GM12878 (cell line): ENCODE data around the gene FANCC. TPM values are rescaled to one million over a fixed set of nuclear protein-coding genes. Genes with fewer than 3 reads are reported as not detected.

ENCODE experiments used
- ATAC-seq: fragments of 200-7000 bp; cut with Tn5 transposase; 3 replicates; pipeline ENCODE4 v1.9.1; 2020; ENCODE audit warnings: mild to moderate bottlenecking, moderate library complexity
- BruUV-seq: library from RNA; stranded (reverse); fragments of 400-500 nt; replicated peaks from 2 replicates; lab custom pipeline; 2021; lab: Mats Ljungman, UMichigan
- CTCF ChIA-PET: fragments of 300-600 bp; sonication (Branson Sonifier 250); formaldehyde crosslinking; extraction: SDS; loops from one replicate; lab custom pipeline; 2021; ENCODE audit warnings: inconsistent platforms; lab: Yijun Ruan, JAX
- POLR2A ChIA-PET: fragments of 350-600 bp; formaldehyde crosslinking; extraction: SDS; loops from one replicate; lab custom pipeline; 2021; ENCODE audit warnings: inconsistent platforms; lab: Charles Lee
- RAD21 ChIA-PET: fragments of 300-600 bp; sonication (Branson Sonifier 250); formaldehyde crosslinking; loops from one replicate; lab custom pipeline; 2023; ENCODE audit warnings: antibody characterized with exemption; ENCODE audit not compliant: unreplicated experiment; lab: Charles Lee
- SMC1A ChIA-PET: fragments of 300-600 bp; sonication (Branson Sonifier 250); formaldehyde crosslinking; loops from one replicate; lab custom pipeline; 2023; ENCODE audit not compliant: unreplicated experiment, uncharacterized antibody; lab: Charles Lee
- DNase-seq: peaks from one replicate; pipeline ENCODE4 v3.0.0-alpha.2; 2011; ENCODE audit warnings: low read depth, low spot score
- FAIRE-seq: peaks from 3 replicates; lab custom pipeline; 2011; peaks lifted over from hg19 to GRCh38; lab: Jason Lieb, UNC
- H2AFZ ChIP-seq: 2 replicates; pipeline ENCODE4 v1.6.0; 2011; ENCODE audit warnings: low read depth, low read length, control low read depth; ENCODE audit not compliant: control insufficient read depth
- H3K27ac ChIP-seq: 2 replicates; pipeline ENCODE4 v1.5.1; 2011; ENCODE audit warnings: control low read depth; ENCODE audit not compliant: control insufficient read depth, insufficient read depth
- H3K27me3 ChIP-seq, 2 experiments: replicated peaks in 1 of 2; 2 replicates each; pipeline versions ENCODE4 v1.6.0 to v1.6.1; 2011; ENCODE audit warnings: low read length in 1 of 2; ENCODE audit not compliant: control insufficient read depth in 2 of 2, insufficient read depth in 2 of 2
- H3K36me3 ChIP-seq, 2 experiments: 2 replicates each; pipeline ENCODE4 v1.5.1; 2011; ENCODE audit warnings: low read length in 1 of 2; ENCODE audit not compliant: control insufficient read depth in 2 of 2, insufficient read depth in 2 of 2
- H3K4me1 ChIP-seq: 2 replicates; pipeline ENCODE4 v1.6.1; 2011; ENCODE audit warnings: mild to moderate bottlenecking, low read length, moderate library complexity, mixed read lengths; ENCODE audit not compliant: control insufficient read depth, insufficient read depth
- H3K4me2 ChIP-seq: 2 replicates; pipeline ENCODE4 v1.6.0; 2011; ENCODE audit warnings: control low read depth; ENCODE audit not compliant: control insufficient read depth, insufficient read depth
- H3K4me3 ChIP-seq: fragments of 200-600 bp; sonication (generic); 2 replicates; pipeline ENCODE4 v1.5.1; 2016
- H3K79me2 ChIP-seq: 2 replicates; pipeline ENCODE4 v1.6.0; 2011; ENCODE audit warnings: low read length; ENCODE audit not compliant: control insufficient read depth, insufficient read depth
- H3K9ac ChIP-seq: 2 replicates; pipeline ENCODE4 v1.8.0; 2011; ENCODE audit warnings: low read length, control low read depth, mixed read lengths; ENCODE audit not compliant: control insufficient read depth, insufficient read depth
- H3K9me3 ChIP-seq: replicated peaks from 3 replicates; pipeline ENCODE4 v1.5.1; 2011; ENCODE audit warnings: mild to moderate bottlenecking, low read length; ENCODE audit not compliant: control insufficient read depth, insufficient read depth
- H4K20me1 ChIP-seq: 2 replicates; pipeline ENCODE4 v1.6.0; 2011; ENCODE audit not compliant: control insufficient read depth, insufficient read depth
- ASH2L ChIP-seq: fragments of 300-600, 200-600 bp; sonication (generic); IDR thresholded peaks from 2 replicates; pipeline ENCODE4 v1.6.1; 2017; ENCODE audit warnings: low read depth, mild to moderate bottlenecking, borderline replicate concordance
- ATF7 ChIP-seq: fragments of 450-650 bp; IDR thresholded peaks from 2 replicates; pipeline ENCODE4 v1.6.1; 2016; ENCODE audit warnings: low read depth, mild to moderate bottlenecking
- BRCA1 ChIP-seq: IDR thresholded peaks from 2 replicates; pipeline ENCODE4 v1.6.1; 2011; ENCODE audit warnings: low read depth, low read length, improper control_type of control experiment
- CHD1 ChIP-seq: IDR thresholded peaks from 2 replicates; pipeline ENCODE4 v1.6.1; 2012; ENCODE audit warnings: low read depth, low read length, improper control_type of control experiment
- GABPA ChIP-seq: IDR thresholded peaks from 2 replicates; pipeline ENCODE4 v1.6.1; 2014; ENCODE audit warnings: antibody characterized with exemption, low read depth, mild to moderate bottlenecking, inconsistent platforms
- HDAC2 ChIP-seq: fragments of 200-600 bp; sonication (generic); IDR thresholded peaks from 2 replicates; pipeline ENCODE4 v1.6.1; 2017
- MXI1 ChIP-seq: fragments of 150-350 bp; IDR thresholded peaks from 2 replicates; pipeline ENCODE4 v1.6.1; 2011; ENCODE audit warnings: low read depth, mild to moderate bottlenecking, inconsistent platforms, low read length, improper control_type of control experiment
- NFYA ChIP-seq: IDR thresholded peaks from 2 replicates; pipeline ENCODE4 v1.6.1; 2011; ENCODE audit warnings: low read depth, mild to moderate bottlenecking, low read length, improper control_type of control experiment, borderline replicate concordance
- PAX8 ChIP-seq: fragments of 450-650 bp; IDR thresholded peaks from 2 replicates; pipeline ENCODE4 v1.6.1; 2017; ENCODE audit warnings: mild to moderate bottlenecking, moderate library complexity
- POU2F2 ChIP-seq: IDR thresholded peaks from 3 replicates; pipeline ENCODE4 v1.6.1; 2011; ENCODE audit warnings: low read depth, mild to moderate bottlenecking, low read length, borderline replicate concordance
- RB1 ChIP-seq: fragments of 450-650 bp; formaldehyde crosslinking; IDR thresholded peaks from 2 replicates; pipeline ENCODE4 v1.6.1; 2017; ENCODE audit warnings: mild to moderate bottlenecking, borderline replicate concordance
- SMAD1 ChIP-seq: fragments of 450-650 bp; IDR thresholded peaks from 2 replicates; pipeline ENCODE4 v1.6.1; 2018; ENCODE audit warnings: mild to moderate bottlenecking, low read depth; ENCODE audit not compliant: partially characterized antibody
- SMC3 ChIP-seq: IDR thresholded peaks from 2 replicates; pipeline ENCODE4 v1.6.1; 2011; ENCODE audit warnings: low read length, improper control_type of control experiment, borderline replicate concordance
- SUZ12 ChIP-seq: fragments of 200-600 bp; sonication (generic); IDR thresholded peaks from one replicate; pipeline ENCODE4 v1.6.1; 2018; ENCODE audit warnings: antibody characterized with exemption, mild to moderate bottlenecking; ENCODE audit not compliant: unreplicated experiment
- TAF1 ChIP-seq: IDR thresholded peaks from 2 replicates; pipeline ENCODE4 v1.6.1; 2011; ENCODE audit warnings: mild to moderate bottlenecking, low read depth, low read length, borderline replicate concordance
- TBL1XR1 ChIP-seq: IDR thresholded peaks from 2 replicates; pipeline ENCODE4 v1.6.1; 2012; ENCODE audit warnings: low read depth, low read length, improper control_type of control experiment
- WGBS: methylation state at CpG from one replicate; pipeline ENCODE4 v1.1.6; 2016; ENCODE audit warnings: low lambda C conversion rate; ENCODE audit not compliant: insufficient replicate concordance, insufficient coverage; ENCODE audit errors: missing lambda C conversion rate; 5-methylcytosine and 5-hydroxymethylcytosine counted together
- in situ Hi-C: fragments of 300-500 bp; cut with MboI; formaldehyde crosslinking; loops from 9 replicates; pipeline ENCODE4 v1.14.3; 2018; ENCODE audit warnings: mixed read lengths
- intact Hi-C: fragments of 100-400 bp; cut with micrococcal nuclease; formaldehyde crosslinking; loops from one replicate; pipeline ENCODE4 v1.14.2; 2022; ENCODE audit not compliant: unreplicated experiment
- polyA plus RNA-seq, 11 experiments: library from polyadenylated mRNA; depleted of rRNA in 4 of 11; unstranded in 6 of 11; stranded (reverse) in 5 of 11; fragments of >200 nt; fragmentation: Nextera tagmentation in 4 of 11; fragmentation: Illumina TruSeq in 1 of 11; extraction: Ambion mirVana in 4 of 11; extraction: Trizol in 1 of 11; gene quantifications; 1 replicate in 1 of 11; 2 replicates in 10 of 11; pipeline versions ENCODE4 v1.2.1 to v1.2.3, GENCODE V29; 2011 to 2016; ENCODE audit warnings: inconsistent platforms in 2 of 11, missing spikeins in 2 of 11, low read depth in 1 of 11
- total RNA-seq, 4 experiments: library from RNA; depleted of rRNA in 3 of 4; stranded (reverse); fragments of >200 nt in 3 of 4; fragmentation: Illumina TruSeq in 1 of 4; extraction: Trizol in 1 of 4; gene quantifications; 2 replicates each; pipeline versions ENCODE4 v1.2.1 to v1.2.3, GENCODE V29; 2013 to 2021
- TF ChIP-seq, protein P1 (sequence below): fragments of 150-350 bp; IDR thresholded peaks from 2 replicates; pipeline ENCODE4 v1.6.1; 2014; ENCODE audit warnings: mild to moderate bottlenecking, low read depth, low read length

FANCC gene
- total and polyA plus RNA-seq, 10 of the 15 experiments (the other 5 are each of a cell fraction or from before 2014, with no cell fraction given) = 1.2 to 16.8 (median 10.5) TPM

DNA sequence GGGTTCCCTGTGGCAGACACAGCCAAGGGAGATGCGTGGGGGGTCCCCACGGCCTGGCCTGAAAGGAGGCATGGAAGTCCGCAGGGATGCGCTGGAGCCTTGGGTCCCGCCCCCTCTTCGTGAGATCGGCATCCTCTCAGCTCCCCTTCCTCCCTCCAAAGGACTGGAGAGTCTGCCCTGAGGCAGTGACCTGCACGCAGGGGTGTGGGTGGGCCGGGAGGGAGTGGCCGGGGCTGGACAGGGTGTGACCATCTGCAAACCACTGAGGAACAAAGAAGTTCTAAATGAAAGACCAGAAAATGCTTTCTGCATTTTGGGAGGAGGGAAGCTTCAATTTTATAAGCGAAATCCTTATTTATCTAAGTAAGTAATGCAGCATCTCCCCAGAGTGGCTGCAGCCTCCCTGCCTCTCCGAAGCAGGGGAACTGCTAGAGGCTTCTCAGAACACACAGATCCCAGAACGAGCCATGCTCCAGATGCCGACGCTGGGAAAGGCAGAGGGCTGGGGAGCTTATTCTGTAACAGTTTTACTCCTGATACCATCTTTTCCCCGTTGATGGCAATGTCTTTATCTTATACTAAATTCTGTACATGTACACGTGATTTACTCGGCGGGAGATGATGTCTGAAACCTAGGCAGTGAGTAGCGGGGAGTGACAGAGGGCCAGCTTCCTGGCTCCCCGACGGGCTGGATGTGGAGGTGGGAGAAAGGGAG lies 221.7 kb downstream of the FANCC start:
- Histone ChIP-seq H2AFZ (no peak overlapping the region), H3K36me3 (no peaks in the 10 kb centered on the region), H3K4me3 (no peak overlapping the region), H3K9me3 (no peaks in the 10 kb centered on the region), H3K27ac (no peak overlapping the region), H3K4me2 (no peak overlapping the region), H3K79me2 (no peaks in the 10 kb centered on the region), H3K4me1 (no peaks in the 10 kb centered on the region; the same call in 1 of the 2 replicates), H4K20me1 (no peaks in the 10 kb centered on the region), H3K9ac (no peak overlapping the region), H3K27me3 (no peaks in the 10 kb centered on the region)
- 91% methylated on average over 19 of the region's 22 CpGs for WGBS
- ChIA-PET SMC1A (interaction anchor here (1.1 kb wide), 1 partner anchor 31 kb away, joined by 4 read pairs; no protein-coding TSS in a partner anchor), POLR2A (no interaction called here), CTCF (interaction anchor here (0.8 kb wide), 1 partner anchor 427 kb away, joined by 4 read pairs; no protein-coding TSS in a partner anchor), RAD21 (no interaction called here)
- in situ Hi-C loops (no loop called here), intact Hi-C loops (no loop called here)
- no TSS peak for BruUV-seq
- no peak for TF ChIP-seq TAF1
- no peak for TF ChIP-seq GABPA
- TF ChIP-seq, protein P1, sequence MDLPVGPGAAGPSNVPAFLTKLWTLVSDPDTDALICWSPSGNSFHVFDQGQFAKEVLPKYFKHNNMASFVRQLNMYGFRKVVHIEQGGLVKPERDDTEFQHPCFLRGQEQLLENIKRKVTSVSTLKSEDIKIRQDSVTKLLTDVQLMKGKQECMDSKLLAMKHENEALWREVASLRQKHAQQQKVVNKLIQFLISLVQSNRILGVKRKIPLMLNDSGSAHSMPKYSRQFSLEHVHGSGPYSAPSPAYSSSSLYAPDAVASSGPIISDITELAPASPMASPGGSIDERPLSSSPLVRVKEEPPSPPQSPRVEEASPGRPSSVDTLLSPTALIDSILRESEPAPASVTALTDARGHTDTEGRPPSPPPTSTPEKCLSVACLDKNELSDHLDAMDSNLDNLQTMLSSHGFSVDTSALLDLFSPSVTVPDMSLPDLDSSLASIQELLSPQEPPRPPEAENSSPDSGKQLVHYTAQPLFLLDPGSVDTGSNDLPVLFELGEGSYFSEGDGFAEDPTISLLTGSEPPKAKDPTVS = no peak
- no peak for TF ChIP-seq RB1
- TF ChIP-seq BRCA1 = no peak
- no peak for TF ChIP-seq SUZ12
- no peak for TF ChIP-seq SMC3
- no peak for TF ChIP-seq ASH2L
- TF ChIP-seq POU2F2 = no peak
- TF ChIP-seq MXI1 = no peak
- TF ChIP-seq CHD1 = no peak
- no peak for TF ChIP-seq HDAC2
- TF ChIP-seq PAX8 = no peak
- no peak for TF ChIP-seq NFYA
- no peak for TF ChIP-seq TBL1XR1
- no peak for TF ChIP-seq SMAD1
- TF ChIP-seq ATF7 = no peak
- ATAC-seq = no peak
- DNase-seq = no peak
- no peak for FAIRE-seq
